ENCODE data around the gene SLC2A8.

The SLC2A8 gene

GRCh38 chr9:127404631-127405030, 7.7 kb downstream of the SLC2A8 start:
- no peak for DNase-seq

- no peak for DNase-seq
These were observed 8.6 kb downstream of the SLC2A8 start for GRCh38 chr9:127405344-127406125.

- no peak for DNase-seq
These were observed 10.0 kb downstream of the SLC2A8 start for GRCh38 chr9:127406799-127407491.

- no peak for DNase-seq
These were observed 10.5 kb downstream of the SLC2A8 start for GRCh38 chr9:127407492-127407843.

DNA sequence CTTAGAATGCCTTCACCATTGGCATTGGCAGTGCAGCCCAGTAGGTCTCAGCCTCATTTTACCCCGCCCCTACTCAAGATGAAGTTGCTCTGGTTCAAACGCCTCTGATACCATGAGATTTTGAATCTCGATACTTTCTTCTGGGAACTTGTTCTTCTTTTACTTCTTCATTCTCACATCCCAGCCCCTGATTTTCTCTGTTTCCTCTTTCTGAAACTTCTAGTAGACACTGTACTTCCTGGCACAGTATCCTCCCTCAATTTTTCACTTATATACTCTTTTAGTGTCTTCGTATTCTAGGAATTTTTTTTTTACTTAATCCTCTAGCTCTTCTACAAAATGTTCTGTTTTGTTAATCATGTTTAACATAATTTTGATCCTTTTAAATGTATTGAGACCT, 14.2 kb downstream of the SLC2A8 start:
- no peak for DNase-seq

GRCh38 chr9:127415141-127415540, 18.2 kb downstream of the SLC2A8 start:
- no peak for DNase-seq

DNA sequence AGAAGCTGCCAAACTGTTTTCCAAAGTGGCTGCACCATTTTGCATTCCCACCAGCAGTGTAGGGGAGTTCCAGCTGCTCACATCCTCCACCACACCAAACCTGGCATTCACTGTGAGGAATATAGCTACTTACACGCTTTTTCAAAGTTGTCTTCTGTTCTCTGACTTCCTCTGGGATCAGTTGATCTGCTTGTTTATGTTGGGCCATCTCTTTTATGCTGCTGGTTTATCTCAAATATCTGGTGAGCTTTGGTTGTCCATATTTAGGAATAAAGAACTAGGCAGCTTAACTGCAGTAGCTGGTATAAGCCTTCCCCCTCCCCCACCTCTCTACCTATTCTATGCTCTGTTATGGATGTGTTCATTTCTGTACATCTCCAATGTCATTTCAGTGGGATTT, 18.7 kb downstream of the SLC2A8 start:
- DNase-seq = no peak

DNA sequence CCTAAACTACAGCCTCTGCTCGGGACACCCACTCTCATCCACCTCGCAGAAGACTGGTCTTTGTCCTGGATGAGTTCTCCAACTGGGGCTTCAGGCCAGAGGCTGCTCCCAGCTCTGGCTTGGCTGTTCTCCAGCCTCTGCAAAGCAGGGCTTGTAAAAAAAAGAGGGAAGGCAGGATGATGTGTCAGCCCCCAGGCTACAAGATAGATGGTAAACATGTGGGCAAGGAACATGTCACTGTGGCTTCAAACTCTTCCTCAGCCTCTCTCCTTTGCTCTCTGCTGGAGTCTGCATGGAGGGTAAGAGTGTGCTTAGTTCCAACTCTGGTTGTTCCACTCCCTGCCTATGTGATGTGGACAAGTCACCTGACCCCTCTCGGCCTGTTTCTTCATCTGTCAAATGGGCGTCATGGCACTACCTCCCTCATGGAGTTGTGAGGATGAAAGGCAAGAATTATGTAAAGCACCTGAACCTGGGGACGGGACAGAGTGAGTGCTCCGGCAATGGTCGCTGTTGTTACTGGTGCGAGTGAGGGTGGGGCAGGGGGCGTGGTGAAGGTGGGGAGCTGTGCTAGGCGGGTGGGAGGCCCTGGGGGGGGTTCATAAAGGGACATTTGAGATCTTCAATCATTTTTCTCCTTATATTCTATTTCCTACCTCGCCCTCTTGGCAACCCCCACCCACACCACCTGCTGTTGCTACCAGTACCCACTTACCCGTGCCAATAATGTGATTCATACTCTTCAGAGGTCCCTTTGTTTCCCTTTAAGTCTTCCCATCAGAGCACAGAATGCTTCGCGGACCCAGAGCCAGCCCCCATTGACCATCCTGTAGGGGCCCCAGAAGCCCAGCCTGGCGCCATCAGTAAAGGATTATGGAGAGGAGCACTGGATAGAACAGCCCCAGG, 20.4 kb downstream of the SLC2A8 start:
- DNase-seq = no peak

DNA sequence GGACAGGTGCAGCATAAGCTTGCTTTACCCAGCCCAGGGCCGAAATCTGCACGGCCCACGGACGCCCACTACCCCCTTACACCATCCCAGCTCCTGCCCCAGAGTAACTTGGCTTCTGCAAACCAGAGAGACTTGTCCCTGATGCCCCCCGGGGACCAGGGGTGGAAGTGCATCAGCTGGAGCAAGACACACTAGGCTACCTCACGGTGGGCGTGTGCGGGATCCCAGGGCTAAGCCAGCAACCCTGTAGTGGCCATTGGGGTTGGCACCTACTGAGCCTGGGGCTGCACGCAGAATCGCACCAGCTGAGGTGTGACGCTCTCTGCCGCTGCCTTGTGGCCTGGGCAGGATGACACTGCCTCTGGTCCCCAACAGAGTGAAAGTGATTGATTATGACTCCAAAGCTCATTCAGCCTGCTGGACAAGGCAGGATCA, 21.1 kb downstream of the SLC2A8 start:
- peak in 1 of 4 experiments; percentile 25 for DNase-seq

GRCh38 chr9:127419348-127419747, 22.4 kb downstream of the SLC2A8 start:
- no peak for DNase-seq

DNA sequence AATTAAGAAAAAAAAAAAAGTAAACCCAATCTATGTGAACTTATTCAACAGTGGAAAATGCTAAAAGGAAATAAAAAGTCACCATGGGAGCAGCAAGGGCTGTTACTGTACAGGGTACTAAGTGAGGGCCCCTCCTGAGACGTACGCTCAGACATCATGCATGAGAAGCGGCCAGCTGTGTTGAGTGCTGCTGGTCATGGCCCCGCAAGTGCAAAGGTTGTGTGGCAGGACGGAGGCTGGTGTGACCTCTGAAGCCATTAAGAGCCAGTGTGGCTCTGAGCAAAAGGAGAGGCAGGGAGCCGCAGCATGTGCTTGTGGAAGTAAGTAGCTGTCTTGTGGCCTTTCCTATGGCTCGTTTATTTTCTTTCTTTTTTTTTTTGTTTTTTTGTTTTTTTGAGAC, 24.1 kb downstream of the SLC2A8 start:
- DNase-seq = no peak

DNA sequence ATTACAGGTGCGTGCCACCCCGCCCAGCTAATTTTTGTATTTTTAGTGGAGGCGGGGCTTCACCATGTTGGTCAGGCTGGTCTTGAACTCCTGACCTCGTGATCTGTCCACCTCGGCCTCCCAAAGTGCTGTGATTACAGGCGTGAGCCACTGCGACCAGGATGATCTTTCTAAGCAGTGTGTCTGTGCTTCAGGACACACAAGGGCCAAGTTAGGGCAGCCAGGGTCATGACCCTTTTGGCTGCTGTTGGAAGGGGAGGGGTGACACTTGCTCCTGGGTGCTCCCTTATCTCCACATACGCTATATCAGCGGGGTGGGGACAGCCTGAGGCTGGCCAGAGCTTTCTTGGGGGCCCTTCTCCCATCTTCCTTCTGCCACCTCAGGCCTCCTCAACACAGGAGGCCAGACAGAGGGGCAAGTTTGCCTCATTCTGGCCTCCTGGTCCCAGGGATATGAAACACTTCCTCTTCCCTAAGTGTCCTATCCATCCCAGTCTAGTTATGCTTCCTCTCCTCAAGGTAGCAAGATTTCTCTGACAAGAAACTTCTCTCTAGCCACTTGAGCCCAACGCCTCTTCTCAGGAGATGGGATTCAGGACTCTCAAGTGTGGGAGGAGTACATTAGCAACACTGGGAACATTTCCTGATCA, 25.3 kb downstream of the SLC2A8 start:
- DNase-seq = no peak

DNA sequence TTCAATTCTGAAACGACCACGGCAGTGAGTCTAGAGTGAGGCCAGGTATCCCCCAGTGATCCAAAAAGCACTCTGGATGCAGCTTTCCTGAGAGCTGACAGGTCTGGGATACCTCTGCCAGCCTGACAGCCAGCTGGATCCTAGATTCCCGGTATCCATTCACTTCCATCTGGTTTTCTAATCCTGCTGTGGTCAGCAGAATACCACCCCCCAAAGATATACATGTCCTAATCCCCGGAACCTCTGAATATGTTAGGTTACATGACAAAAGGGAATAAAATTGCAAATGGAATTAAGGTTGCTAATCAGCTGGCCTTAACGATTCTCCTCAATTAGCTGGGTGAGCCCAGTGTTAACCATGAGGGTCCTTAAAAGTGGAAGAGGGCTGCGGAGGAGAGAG, 25.8 kb downstream of the SLC2A8 start:
- DNase-seq = no peak

DNA sequence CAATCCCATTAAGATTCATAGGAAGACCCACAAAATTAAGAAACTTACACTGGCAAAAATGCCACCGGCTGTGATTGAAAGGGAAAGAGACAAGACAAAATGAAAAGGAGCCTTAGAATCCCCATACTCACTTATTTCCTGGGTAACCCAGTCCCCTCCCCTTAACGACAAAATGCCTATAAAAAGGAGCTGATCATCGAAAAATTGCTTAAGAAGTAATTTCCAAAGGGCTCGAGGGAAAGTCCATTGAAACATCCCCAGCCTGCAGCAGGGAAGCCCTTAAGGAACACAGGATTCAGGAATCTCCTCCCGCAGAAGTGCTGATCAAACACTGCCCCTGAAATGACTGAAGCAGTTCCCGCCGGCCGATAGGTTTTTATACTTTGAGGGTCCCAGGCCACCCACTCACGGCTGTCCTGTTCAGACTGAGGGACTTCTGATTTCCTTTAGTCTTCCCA, 26.5 kb downstream of the SLC2A8 start:
- DNase-seq = no peak

DNA sequence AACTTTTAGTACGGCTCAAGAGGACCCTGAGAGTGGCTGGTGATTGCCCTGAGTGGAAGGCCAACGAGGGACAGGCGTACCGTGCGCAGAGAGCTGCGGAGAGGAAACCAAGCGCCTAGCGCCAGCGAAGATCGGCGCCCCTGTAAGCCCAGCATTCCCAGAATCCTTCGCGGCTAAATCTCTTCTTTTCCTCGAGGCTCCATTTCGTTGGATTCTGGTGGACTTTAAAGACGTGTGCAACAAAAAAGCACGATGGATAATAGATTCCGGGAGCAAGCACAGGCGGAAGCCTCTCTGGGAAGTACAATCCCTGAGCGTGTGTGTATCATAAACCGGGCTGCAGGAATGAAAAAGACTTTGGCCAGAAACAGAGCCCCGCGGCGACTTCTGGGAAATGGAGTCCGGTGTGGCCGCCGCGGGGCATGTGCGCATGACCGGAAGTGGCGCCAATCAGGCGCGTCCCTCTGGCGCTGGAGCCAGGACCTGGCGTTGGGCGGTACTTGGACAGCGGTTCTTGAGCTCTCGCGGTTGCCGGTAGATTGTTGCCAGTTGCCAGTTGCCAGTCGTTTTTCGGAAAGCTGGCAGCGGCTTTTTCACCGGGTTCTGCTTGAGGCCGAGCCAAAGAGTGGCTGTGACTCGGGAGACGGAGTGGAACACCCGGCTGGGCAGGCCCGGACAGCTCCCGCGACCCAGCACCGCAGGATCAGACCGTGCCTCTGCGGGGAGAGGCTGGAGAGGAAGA, 27.1 kb downstream of the SLC2A8 start, which contains the start of gene ZNF79:
Gene ZNF79, plus strand, starts transcription at position 449 of the 742 bp plus-strand sequence. CDS start 406 bp downstream, outside the sequence.
- peak; percentile 73 to 85 (median 80) for DNase-seq

DNA sequence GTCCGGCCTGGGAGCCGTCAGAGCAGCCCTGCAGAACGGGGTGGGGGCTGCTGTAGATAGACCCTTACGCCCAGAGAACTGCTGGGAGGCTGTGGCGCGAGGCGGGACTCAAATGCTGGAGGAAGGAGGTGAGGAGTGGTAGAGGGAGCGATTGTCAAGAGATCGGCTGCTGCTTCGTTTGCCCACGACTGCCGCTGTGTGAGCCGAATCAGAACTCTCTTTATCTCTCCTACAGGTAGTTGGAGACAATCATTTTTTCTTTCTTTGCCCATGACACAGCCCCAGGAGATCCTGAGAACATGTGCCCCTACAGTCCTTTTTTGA, 27.7 kb downstream of the SLC2A8 start:
- DNase-seq = peak in 2 of 4 experiments; percentile 39 to 45

DNA sequence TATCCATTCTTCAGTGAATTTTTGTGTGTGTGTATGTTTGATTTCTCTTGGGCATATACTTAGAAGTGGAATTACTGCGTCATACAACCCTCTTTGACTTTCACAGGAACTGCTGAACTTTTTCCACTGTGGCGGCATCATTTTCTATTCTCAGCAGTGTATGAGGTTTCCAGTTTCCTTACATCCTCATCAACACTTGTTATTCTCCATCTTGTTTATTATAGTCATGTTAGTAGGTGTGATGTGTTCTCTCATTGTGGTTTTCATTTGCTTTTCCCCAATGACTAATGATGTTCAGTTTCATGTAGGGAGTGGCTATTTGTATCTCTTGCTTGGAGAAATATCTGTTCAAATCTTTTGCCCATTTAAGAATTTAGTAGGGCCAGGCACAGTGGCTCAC, 29.8 kb downstream of the SLC2A8 start:
- DNase-seq = no peak

GRCh38 chr9:127428348-127428747, 31.4 kb downstream of the SLC2A8 start:
- no peak for DNase-seq

DNA sequence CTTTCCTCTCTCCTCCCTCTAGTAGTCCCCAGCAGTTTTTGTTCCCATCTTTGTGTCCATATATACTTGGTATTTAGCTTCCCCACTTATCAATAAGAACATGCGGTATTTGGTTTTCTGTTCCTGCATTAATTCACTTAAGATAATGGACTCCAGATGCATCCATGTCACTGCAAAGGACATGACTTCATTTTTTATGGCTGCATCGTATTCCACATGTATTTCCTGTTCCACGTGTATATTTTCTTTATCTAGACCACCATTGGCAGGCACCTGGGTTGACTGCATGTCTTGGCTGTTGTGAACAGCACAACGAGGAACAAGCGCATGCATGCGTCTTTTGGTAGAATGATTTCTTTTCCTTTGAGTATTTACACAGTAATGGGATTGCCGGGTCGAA, 33.4 kb downstream of the SLC2A8 start:
- DNase-seq = no peak

DNA sequence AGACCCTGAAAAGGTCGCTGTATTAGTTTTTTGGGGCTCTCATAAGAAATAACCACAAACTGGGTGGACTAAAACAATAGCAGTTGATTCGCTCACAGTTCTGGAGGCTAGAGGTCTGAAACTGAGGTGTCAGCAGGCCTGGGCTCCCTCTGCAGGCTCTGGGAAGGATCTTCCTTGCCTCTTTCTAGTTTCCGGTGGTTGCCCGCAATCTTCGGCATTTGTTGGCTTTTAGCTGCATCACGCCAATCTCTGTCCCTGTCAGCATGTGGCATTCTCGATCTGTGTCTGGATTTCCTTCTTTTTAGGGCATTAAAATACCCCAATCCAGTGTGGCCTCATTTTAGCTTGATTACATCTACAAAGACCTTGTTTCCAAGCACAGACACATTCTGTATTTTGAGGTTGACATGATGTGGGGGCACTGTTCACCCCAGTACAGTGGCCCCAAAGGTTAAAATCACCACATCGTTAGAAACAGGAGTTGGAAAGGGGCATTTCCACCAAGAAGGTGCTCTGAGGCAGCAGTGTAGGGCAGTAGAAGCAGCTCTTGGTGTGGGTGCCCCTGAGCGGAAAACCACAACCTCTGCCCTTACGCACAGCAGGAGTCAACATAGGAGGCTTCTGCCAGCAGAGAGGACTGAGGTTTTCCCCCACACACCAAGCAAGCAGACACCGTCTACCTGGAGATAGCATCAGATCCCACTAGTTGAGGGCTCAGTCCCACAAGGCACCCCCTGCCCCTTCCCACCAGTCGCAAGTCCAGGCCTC, 40.7 kb downstream of the SLC2A8 start:
- DNase-seq = no peak

DNA sequence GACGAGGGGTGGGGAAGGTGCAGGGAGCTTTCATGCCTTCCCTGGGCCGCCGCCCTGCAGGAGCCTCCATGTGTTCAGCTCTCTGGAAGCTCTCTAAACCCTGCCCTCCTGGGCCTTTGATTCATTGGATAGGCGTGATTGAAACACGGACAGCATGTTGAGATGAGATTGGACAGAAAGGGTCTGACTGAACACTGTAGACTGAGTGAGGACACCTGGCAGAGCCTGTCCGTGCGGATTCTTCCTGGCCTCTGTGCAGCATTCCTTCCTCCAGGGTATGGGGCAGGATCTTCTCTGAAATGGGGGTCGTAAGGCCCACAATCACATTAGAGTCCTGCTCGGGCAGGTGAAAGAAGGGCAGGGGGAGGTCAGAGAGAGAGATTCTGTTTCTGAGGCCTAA, 41.4 kb downstream of the SLC2A8 start:
- no peak for DNase-seq
